Measurements from ENCODE around the gene GRIA4. TPM values are rescaled to one million over a fixed set of nuclear protein-coding genes. Genes with fewer than 3 reads are reported as not detected.
"Not testable (repeated sequence)": the region's sequence is repeated elsewhere in the genome, so short reads cannot be mapped to it uniquely, and the experiment has no call there.

Gene GRIA4
- total RNA-seq, 4 donors from 2014 or later: 0.08 to 1.0 (median 0.76) TPM

GRCh38 chr11:105986554-105986953 lies 376.7 kb downstream of the GRIA4 start:
- intact Hi-C loops (cut with DNase I; ENCODE audit: low total_unique reads): no loop called here
- DNase-seq (ENCODE audit: low spot score in 2 of 2): no peak
- WGBS, 2 donors: 89 to 93% methylated on average over 2 of the region's 2 CpGs
- TF ChIP-seq POLR2A (IDR thresholded peaks at IDR 0.05) (no peak), CTCF (IDR thresholded peaks at IDR 0.05) (no peak)
- H3K4me3 ChIP-seq (ENCODE audit: low read depth, poor library complexity, severe bottlenecking): no peak overlapping the region

GRCh38 chr11:105988197-105988596 lies 378.3 kb downstream of the GRIA4 start:
- intact Hi-C loops (cut with DNase I; ENCODE audit: low total_unique reads): no loop called here
- TF ChIP-seq POLR2A (IDR thresholded peaks at IDR 0.05) (no peak), CTCF (IDR thresholded peaks at IDR 0.05) (no peak)
- DNase-seq (ENCODE audit: low spot score in 2 of 2): no peak
- H3K4me3 ChIP-seq (ENCODE audit: low read depth, poor library complexity, severe bottlenecking): no peak overlapping the region
- WGBS, 2 donors: 96% methylated on average over 3 of the region's 3 CpGs

- H3K4me3 ChIP-seq (ENCODE audit: low read depth, poor library complexity, severe bottlenecking): no peak overlapping the region
- no peak for TF ChIP-seq POLR2A (IDR thresholded peaks at IDR 0.05)
- no peak for TF ChIP-seq CTCF (IDR thresholded peaks at IDR 0.05)
- DNase-seq (ENCODE audit: low spot score in 2 of 2): no peak
- WGBS, 2 donors: 94 to 95% methylated on average over 2 of the region's 2 CpGs
- intact Hi-C loops (cut with DNase I; ENCODE audit: low total_unique reads): no loop called here
These were observed 379.3 kb downstream of the GRIA4 start for GRCh38 chr11:105989124-105989523.

GRCh38 chr11:105991888-105992287 lies 382.0 kb downstream of the GRIA4 start:
- DNase-seq (ENCODE audit: low spot score in 2 of 2): no peak
- intact Hi-C loops (cut with DNase I; ENCODE audit: low total_unique reads): no loop called here
- 92 to 98% methylated on average over 4 of the region's 4 CpGs for WGBS, 2 donors
- TF ChIP-seq POLR2A (IDR thresholded peaks at IDR 0.05): no peak
- no peak for TF ChIP-seq CTCF (IDR thresholded peaks at IDR 0.05)
- H3K4me3 ChIP-seq (ENCODE audit: low read depth, poor library complexity, severe bottlenecking): no peak overlapping the region

GRCh38 chr11:106001304-106002012 lies 391.6 kb downstream of the GRIA4 start:
- 95 to 97% methylated on average over 4 of the region's 4 CpGs for WGBS, 2 donors
- H3K4me3 ChIP-seq (ENCODE audit: low read depth, poor library complexity, severe bottlenecking): no peak overlapping the region
- intact Hi-C loops (cut with DNase I; ENCODE audit: low total_unique reads): no loop called here

GRCh38 chr11:106003094-106003493 lies 393.2 kb downstream of the GRIA4 start:
- DNase-seq (ENCODE audit: low spot score in 2 of 2); intact Hi-C loops (cut with DNase I; ENCODE audit: low total_unique reads); H3K4me3 ChIP-seq (ENCODE audit: low read depth, poor library complexity, severe bottlenecking): not testable (repeated sequence)
- 95 to 97% methylated on average over 4 of the region's 4 CpGs for WGBS, 2 donors

More at GRCh38 chr11:106001304-106002012, 391.6 kb downstream of the GRIA4 start:
- DNase-seq (ENCODE audit: low spot score in 2 of 2): no peak
- TF ChIP-seq CTCF (IDR thresholded peaks at IDR 0.05): no peak
- TF ChIP-seq POLR2A (IDR thresholded peaks at IDR 0.05): no peak

All from lower leg skin (tissue), 4 donors.